TTC549 (cell line): ENCODE measurements around the gene COPG1.
"Not testable (repeated sequence)": the region's sequence is repeated elsewhere in the genome, so short reads cannot be mapped to it uniquely, and the experiment has no call there.

Experiments
- FAIRE-seq: peaks from 2 replicates; lab custom pipeline; 2012; peaks lifted over from hg19 to GRCh38; lab: Jason Lieb, UNC

The COPG1 gene, protein sequence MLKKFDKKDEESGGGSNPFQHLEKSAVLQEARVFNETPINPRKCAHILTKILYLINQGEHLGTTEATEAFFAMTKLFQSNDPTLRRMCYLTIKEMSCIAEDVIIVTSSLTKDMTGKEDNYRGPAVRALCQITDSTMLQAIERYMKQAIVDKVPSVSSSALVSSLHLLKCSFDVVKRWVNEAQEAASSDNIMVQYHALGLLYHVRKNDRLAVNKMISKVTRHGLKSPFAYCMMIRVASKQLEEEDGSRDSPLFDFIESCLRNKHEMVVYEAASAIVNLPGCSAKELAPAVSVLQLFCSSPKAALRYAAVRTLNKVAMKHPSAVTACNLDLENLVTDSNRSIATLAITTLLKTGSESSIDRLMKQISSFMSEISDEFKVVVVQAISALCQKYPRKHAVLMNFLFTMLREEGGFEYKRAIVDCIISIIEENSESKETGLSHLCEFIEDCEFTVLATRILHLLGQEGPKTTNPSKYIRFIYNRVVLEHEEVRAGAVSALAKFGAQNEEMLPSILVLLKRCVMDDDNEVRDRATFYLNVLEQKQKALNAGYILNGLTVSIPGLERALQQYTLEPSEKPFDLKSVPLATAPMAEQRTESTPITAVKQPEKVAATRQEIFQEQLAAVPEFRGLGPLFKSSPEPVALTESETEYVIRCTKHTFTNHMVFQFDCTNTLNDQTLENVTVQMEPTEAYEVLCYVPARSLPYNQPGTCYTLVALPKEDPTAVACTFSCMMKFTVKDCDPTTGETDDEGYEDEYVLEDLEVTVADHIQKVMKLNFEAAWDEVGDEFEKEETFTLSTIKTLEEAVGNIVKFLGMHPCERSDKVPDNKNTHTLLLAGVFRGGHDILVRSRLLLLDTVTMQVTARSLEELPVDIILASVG

DNA sequence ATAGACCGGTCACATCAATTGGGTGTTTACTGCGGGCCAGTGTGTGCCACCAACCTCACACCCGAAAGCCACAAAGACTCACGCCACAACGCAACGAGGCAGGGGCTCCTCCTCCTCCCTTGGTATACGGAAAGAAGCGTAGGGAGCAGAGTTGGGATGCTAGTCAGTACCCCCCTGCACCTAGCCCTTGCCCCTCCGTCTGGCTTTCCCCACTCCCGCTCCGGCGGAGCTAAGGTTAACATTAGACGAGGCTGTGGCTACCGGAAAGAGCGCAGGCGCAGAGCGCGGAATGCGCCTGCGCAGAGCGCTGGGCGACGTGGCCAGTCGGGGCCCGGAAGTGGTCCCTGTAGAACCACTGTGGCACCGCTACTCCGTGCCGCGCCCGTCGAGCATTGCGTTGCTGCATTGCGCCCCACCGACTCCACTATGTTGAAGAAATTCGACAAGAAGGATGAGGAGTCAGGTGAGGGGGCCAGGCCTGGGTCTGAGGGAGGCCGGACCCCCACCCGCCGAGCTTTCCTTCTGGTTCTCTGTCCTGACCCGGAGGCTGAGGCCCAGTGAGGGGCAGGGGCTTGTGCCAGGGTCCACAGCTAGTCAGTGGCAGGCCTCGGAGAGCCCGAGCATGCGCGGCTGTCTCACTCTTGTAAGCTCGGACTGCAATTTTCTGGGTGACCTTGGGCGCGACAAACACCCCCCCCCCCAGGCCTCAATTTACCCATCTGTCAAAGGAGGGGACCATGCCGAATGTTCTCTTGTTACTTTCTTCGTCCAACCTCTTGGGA, at the start of gene COPG1:
Gene COPG1 (plus strand): TSS at position 323 of the 782 bp plus-strand sequence. CDS start 104 bp downstream, at position 427.
- FAIRE-seq, result no peak

DNA sequence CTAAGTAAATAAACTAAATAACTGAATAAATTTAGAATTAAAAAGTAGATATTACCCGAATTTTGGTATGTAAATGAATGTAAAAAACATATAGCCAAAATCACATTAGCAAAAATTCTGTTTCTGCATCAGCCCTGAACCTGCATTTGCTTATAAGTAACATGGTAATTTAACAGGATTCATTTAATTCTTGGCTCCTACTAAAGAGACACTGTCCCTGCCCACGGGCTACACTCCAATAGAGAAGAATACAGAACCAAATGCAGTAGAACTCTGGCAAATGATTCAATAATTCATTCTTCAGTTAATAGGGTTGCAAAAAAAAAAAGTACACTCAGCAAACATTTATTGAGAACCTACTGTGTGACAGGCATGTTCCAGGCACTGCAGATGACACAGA, 44.9 kb upstream of the COPG1 start:
- no peak for FAIRE-seq

DNA sequence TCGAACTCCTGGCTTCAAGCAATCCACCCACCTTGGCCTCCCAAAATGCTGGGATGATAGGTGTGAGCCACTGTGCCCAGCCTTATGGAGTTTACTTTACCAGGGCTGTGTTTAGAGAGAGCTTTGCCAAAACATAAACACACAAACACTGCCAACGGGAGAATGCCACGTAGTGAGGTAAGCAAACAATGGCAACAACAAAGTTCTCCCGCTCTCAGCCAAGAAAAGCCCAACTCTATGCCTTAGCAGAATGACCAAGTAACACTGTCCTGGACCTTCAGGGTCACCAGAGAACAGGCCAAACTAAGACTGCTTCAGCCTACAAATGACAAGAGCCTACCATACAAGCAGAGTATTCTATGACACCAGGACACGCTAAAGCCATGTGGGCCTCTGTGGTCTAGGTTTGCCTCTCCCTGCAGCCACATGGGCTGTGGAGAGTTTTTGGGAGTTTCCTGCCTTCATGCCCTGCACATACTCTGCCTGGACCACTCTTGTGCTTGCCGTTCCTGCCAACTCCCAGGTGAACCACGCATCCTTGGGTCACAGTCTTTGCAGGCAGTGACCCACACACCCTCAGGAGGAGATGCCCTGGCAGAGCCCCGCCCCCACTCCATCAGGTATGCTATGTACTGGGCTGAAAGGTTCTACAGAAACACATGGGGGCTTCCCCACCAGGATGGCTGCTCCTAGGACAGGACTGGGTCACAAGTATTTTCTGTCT, 44.1 kb upstream of the COPG1 start:
- FAIRE-seq, result no peak

DNA sequence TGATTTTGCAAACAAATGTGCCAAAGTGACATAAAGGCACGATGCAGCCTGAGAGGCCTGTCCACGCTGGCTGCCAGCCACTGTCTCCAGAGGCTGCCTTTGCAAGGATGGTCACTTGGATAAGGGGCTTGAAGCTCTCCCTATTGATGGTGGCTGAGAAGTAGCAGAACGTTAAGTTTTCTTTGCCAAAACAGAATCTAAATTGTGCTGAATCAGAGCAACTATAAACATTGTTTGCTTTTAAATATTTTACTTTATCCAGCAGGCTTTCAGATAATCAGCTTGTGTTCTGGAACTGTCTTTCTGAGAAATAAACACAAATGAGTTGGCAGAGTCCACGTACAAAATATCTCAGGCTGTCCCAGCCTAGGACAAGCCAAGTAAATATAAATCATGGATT, 41.9 kb upstream of the COPG1 start:
- FAIRE-seq, result no peak

DNA sequence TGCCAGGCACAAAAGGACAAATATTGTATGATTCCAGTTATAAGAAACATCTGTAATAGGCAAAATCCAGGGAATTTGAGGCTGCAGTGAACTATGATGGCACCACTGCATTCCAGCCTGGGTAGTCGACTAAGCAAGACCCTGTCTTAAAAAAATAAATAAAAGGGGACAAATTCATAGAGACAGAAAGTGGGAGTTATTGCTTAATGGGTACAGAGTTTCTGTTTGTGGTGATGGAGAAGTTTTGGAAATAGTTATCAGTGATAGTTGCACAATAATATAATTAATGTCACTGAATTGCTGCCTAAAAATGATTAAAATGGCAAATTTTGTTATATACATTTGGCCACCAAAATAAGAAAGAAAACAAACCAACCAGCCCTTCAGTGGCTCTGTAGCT, 38.1 kb upstream of the COPG1 start:
- FAIRE-seq, result no peak

DNA sequence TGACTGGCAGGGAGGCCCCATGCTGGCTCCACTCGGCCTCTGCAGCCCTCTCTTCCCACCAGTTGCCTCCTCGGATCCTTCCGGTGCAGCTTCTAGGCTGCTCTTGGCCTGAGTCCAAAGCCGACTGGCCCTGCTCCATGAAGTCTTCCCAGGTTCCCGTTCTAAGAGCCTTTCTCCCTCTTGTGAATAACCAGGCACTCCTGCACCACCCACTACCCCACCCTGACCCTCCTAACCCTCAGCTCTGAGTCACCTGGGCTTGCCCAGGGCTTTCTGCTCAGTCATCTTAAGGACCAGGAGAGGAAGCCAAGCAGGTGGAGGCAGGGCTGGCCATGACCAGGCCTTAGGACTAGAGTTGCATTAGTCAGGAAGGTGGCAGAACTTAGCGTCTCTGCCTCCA, 37.6 kb upstream of the COPG1 start:
- no peak for FAIRE-seq

DNA sequence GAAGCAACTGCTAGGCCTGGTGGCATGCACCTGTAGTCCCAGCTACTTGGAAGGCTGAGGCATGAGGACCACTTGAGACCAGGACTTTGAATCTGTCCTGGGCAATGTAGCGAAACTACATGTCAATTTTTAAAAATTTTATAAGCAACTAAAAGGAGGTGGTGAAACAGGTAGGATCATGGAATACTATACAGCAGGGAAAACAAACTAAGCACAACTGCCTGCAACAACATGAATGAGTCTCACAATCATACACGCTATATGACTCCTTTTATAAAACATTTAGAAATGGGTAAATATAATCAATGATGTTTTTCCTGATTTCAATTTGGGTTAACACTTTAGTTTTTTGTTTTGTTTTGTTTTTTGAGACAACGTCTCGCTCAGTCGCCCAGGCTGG, 36.2 kb upstream of the COPG1 start:
- no peak for FAIRE-seq

DNA sequence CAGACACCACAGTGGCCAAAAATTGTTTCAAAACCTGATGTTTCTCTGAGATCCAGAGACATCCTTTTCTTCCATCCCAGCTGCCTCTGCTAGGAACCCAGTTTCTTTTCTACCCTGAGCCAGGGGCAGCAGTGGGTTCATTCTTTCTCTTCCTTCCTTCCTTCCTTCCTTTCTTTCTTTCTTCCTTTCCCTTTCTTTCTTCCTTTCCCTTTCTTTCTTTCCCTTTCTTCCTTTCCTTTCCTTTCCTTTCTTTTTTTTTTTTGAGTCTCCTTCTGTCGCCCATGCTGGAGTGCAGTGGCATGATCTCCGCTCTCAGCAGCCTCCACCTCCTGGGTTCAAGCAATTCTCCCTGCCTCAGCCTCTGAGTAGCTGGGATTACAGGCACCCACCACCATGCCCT, 30.7 kb upstream of the COPG1 start:
- no peak for FAIRE-seq

DNA sequence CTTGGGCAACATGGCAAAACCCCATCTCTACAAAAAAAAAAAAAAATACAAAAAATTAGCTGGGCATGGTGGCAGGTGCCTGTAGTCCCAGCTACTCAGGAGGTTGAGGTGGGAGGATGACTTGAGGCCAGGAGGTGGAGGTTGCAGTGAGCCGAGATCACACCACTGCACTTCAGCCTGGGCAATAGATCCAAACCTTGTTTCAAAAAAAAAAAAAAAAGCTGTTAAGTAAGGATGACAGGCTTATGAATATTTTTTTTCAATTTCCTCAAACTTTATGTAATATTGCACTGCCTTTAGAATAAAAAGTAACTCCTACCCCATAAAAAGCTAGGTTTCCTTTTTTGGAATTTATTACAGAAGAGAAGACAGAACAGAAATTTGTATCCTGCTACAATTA, 25.0 kb upstream of the COPG1 start:
- FAIRE-seq, result not testable (repeated sequence)

DNA sequence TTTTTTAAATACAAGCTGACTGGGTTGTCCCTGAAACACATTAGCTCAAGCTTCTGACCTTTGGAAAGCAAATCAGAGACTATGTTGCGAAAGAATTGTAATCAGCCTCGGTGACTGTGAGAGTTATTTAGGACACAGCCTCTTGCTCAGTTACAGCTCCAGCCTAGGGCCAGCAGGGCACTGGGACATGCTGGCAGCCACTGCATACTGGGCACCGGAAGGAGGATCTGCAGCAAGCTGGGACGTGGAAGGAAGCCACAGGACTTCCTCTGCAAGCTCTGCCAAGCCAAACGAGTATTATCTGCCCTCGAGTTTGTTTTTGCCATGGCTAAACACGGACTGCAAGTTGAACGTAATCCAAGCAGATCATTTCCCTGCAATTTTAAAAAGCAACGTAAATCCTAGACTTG, 24.4 kb upstream of the COPG1 start:
- no peak for FAIRE-seq

DNA sequence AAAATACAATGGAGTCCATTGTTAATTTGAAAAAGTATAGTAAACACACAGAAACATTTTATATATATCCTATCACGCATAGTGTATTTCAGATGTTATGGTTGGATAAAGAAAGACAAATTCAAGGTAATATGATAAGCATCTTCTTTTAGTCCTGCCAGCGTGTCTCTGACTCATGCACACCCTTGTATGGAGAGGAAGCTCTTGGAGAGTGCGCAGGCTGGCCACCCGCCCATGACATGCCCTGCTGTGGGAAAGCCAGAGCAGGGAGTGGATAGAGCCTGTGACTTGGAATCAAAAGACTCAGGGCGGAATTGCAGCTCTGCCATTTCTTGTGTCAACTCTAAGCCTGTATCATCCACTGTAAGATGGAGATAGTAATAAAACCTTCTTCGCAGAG, 23.0 kb upstream of the COPG1 start:
- no peak for FAIRE-seq

DNA sequence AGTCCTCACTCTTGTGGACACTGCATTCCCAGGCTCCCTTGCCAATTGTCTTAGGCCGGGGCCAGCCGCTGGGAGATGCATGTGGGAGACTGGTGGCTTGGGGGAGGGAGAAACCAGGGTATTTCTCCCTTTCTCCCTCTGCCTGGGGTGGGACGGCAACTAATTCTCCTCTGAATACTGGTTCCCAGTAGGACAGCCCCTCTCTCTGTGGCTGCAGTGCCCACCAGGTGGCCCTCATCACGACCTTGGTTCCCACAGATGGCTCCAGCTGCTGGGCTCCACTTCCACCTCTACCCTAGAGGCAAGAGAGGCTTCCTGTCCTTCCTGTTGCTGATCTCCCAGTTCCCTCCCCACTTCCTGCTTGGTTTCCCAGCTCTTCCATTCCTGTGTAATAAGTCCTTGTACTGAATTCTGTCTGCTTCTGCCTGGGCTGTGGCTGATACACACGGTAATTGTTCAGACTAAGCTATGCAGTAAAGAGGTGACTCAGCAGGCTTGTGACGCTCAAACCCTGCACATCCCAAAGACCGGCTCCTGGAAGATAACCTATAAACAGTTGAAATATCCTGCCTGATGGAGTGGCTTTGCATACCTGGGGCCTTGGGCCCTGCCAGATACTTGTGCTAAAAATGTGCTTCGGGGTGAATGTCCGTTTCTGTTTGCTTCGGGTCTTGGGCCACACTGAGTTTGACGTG, 20.4 kb upstream of the COPG1 start:
- no peak for FAIRE-seq

DNA sequence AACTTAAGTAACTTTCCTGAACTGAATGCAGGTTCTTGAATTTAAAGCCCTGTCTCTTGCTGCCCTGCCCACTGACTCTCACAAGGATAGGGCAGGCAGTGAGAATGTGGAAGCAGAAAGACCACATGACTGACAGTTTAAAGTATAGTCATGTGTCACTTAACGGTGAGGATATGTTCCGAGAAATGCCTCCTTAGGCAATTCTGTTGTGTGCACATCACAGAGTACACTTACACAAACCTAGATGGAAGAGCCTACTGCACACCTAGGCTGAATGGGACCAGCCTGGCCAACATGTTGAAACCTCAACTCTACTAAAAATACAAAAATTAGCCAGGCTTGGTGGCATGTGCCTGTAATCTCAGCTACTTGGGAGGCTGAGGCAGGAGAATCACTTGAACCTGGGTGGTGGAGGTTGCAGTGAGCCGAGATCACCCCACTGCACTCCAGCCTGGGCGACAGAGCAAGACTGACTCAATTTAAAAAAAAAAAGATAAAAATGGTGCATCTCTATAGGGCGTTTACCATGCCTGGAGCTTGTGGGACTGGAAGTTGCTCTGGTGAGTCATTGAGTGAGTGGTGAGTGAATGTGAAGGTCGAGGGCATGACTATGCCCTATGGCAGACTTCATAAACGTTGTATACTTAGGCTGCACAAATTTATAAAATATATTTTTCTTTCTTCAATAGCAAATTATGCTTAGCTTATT, 18.9 kb upstream of the COPG1 start:
- FAIRE-seq, result no peak

DNA sequence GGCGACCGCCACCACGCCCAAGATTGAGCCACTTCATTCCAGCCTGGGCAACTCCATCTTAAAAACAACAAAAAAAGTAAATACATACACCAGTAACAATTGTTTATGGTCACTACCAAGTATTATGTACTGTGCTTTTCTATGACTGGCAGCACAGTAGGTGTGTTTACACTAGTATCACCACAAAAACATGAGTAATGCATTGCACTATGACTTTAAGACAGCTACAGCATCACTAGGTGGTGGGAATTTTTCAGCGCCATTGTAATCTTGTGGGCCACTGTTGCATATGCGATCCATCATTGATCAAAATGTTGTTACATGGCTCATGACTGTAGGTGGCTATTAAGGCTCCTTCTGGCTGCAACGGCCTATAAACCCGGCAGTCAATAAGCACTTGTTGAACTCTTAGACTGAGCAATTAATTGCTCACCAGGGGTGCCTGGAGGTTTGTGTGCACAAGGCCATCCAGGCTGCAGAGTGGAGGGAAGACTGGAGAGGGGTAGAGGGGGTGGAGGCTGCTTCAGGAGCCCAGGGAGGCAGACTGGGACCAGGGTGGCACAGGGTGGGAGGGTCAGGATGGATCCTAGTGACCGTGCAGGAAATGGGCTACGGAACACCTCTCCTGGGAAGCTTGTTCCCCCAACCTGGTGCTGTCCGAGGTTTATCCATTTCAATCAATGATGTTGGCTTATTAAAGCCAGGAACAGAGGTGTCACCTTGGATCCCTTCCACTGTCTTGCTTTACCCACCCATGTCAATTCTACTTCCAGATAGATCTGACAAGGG, 17.9 kb upstream of the COPG1 start:
- FAIRE-seq, result no peak

DNA sequence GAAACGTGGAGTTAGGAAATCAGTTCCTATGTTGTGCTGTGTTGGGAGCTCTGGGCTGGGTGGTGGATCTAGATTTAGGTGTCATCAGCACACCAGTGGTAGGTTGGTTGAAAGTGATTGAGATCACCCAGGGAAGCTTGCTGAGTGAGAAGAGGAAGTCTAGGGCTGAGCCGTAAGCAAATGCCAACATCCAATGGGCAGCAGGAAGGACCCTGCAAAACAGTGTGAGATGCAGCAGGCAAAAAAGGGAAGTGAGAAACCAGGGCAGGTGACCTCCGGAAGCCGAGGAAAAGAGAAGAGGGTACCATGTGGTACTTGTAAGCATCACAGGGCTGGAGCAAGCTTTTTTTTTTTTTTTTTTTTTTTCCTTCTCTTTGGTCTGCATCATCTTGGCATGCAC, 15.9 kb upstream of the COPG1 start:
- FAIRE-seq, result no peak

DNA sequence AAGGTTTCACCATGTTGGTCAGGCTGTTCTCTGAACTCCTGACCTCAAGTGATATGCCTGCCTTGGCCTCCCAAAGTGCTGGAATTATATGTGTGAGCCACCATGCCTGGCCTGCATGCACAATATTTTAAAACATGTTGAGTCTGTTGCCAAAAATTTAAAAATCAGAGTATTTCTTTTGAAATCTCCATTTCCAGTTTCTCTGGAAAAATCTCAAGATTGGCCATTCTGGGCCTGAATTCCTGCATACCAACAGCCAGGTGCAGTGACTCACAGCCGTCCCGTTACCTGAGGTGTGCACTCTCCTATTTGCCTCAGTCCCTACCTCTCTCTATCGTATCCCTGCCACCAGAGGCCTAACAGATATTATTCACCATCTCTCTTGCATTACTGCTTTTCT, 15.0 kb upstream of the COPG1 start:
- FAIRE-seq, result no peak

DNA sequence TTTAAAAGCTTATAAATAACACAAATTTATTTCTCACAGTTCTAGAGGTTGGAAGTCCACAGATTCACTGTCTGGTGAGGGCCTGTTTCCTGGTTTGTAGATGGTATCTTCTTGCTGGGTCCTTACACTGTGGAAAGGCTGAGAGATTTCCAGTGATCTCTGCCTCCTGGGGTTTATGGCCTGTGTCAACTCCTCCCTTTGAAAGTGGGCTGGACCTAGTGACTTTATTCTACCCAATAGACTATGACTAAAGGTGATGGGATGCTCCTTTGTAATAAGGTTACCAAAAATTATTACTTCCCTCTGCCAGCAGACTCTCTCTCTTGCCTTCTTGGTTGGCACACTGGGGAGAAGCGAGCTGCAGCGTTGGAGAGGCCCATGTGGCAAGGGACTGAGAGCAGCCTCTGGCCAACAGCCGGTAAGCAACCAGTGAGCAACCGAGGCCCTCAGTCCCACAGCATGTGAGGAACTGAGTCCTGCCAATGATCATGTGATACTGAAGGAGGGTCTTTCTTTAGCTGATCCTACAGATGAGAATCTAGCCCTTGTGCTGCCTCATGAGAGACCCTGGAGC, 14.0 kb upstream of the COPG1 start:
- FAIRE-seq, result no peak

DNA sequence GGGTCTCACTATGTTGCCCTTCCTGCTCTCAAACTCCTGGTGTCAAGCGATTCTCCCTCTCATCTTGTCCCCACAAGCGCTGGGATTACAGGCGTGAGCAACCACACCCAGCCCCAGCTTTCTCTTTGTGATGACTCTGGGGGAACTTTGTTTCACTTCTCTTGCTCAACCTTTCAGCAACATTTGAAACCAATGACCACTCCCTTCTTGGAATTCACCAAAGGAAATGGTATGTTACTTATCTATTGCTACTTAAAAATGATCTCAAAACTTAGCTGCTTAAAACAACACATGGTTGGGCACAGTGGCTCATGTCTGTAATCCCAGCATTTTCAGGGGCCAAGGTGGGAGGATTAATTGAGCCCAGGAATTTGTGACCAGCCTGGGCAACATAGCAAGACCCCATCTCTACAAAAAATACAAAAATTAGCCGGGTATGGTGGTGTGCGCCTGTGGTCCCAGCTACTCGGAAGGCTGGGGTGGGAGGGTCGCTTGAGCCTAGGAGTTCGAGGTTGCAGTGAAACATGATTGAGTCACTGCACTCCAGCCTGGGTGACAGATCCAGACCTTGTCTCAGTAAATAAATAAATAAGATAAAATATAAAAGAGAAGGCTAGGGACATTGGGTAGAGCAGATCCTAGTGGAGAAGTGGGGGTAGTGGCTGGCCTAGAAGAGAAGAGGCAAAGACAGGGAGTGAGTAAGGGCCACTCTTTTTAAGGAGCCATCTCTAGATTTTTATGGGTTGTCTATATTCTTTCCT, 10.3 kb upstream of the COPG1 start:
- no peak for FAIRE-seq

DNA sequence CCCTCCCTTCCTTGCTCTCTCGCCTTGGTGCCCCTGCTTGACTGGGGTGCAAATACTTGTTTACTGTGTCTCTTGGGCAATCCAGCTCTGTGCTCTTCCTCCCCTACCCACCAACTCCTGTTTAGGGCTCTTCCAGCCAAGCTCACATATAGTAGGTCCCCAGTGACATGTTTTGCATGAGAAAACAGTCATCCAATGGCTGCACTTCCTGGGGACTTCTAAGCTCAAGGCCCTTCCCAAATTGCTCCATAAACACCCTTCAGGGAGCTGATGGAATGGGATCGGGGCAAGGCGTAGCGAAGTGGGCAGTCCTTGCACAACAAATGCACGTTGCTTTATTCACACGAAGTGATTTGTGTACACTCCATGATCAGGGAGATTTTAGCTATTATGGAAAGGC, 9.4 kb upstream of the COPG1 start:
- FAIRE-seq, result no peak
